ENCODE measurements around the gene MAML3.

The MAML3 gene

GRCh38 chr4:139866276-139866962 is 287.6 kb downstream of the MAML3 start:
- DNase-seq (ENCODE audit: low read depth, low spot score) = no peak

- DNase-seq (ENCODE audit: low read depth, low spot score) = no peak
Observed at GRCh38 chr4:139865537-139865936, 288.4 kb downstream of the MAML3 start.

- no peak for DNase-seq (ENCODE audit: low read depth, low spot score)
Observed at GRCh38 chr4:139863531-139863930, 290.5 kb downstream of the MAML3 start.

GRCh38 chr4:139861471-139861870 is 292.5 kb downstream of the MAML3 start:
- DNase-seq (ENCODE audit: low read depth, low spot score) = no peak

GRCh38 chr4:139860435-139861024 is 293.5 kb downstream of the MAML3 start:
- DNase-seq (ENCODE audit: low read depth, low spot score) = no peak

GRCh38 chr4:139859876-139860275 is 294.1 kb downstream of the MAML3 start:
- DNase-seq (ENCODE audit: low read depth, low spot score) = no peak

- no peak for DNase-seq (ENCODE audit: low read depth, low spot score)
Observed at GRCh38 chr4:139858436-139859205, 295.4 kb downstream of the MAML3 start.

GRCh38 chr4:139857977-139858376 is 296.0 kb downstream of the MAML3 start:
- DNase-seq (ENCODE audit: low read depth, low spot score) = no peak

GRCh38 chr4:139857021-139857420 is 297.0 kb downstream of the MAML3 start:
- DNase-seq (ENCODE audit: low read depth, low spot score) = no peak

- no peak for DNase-seq (ENCODE audit: low read depth, low spot score)
Observed at GRCh38 chr4:139854668-139855403, 299.1 kb downstream of the MAML3 start.

- DNase-seq (ENCODE audit: low read depth, low spot score) = no peak
Observed at GRCh38 chr4:139853309-139853708, 300.7 kb downstream of the MAML3 start.

GRCh38 chr4:139852612-139853269 is 301.2 kb downstream of the MAML3 start:
- DNase-seq (ENCODE audit: low read depth, low spot score) = no peak

GRCh38 chr4:139851639-139852038 is 302.3 kb downstream of the MAML3 start:
- no peak for DNase-seq (ENCODE audit: low read depth, low spot score)

GRCh38 chr4:139851133-139851532 is 302.9 kb downstream of the MAML3 start:
- no peak for DNase-seq (ENCODE audit: low read depth, low spot score)

- no peak for DNase-seq (ENCODE audit: low read depth, low spot score)
Observed at GRCh38 chr4:139849219-139849618, 304.8 kb downstream of the MAML3 start.

GRCh38 chr4:139848028-139848427 is 306.0 kb downstream of the MAML3 start:
- DNase-seq (ENCODE audit: low read depth, low spot score) = no peak

- no peak for DNase-seq (ENCODE audit: low read depth, low spot score)
Observed at GRCh38 chr4:139847602-139848001, 306.4 kb downstream of the MAML3 start.

GRCh38 chr4:139846766-139847165 is 307.2 kb downstream of the MAML3 start:
- DNase-seq (ENCODE audit: low read depth, low spot score) = no peak

GRCh38 chr4:139845453-139846093 is 308.4 kb downstream of the MAML3 start:
- DNase-seq (ENCODE audit: low read depth, low spot score) = no peak

GRCh38 chr4:139844459-139845036 is 309.4 kb downstream of the MAML3 start:
- no peak for DNase-seq (ENCODE audit: low read depth, low spot score)

GRCh38 chr4:139844057-139844456 is 309.9 kb downstream of the MAML3 start:
- DNase-seq (ENCODE audit: low read depth, low spot score) = no peak

Measured in activated CD4-positive, CD25-positive, alpha-beta regulatory T cell treated with anti-CD3 and anti-CD28 coated beads, Interleukin-2, amount 50 U/mL, for 16 hours (primary cell).